GM18526 (cell line): ENCODE measurements around the gene CEMIP.
A peak's percentile ranks its signal among the peaks of the same experiment; 100 is the strongest.

Experiments
- POLR2A ChIP-seq: IDR thresholded peaks from 3 replicates; pipeline ENCODE4 v1.6.1; 2011; ENCODE audit not compliant: insufficient read length; ENCODE audit errors: extremely low read depth

Gene CEMIP

DNA sequence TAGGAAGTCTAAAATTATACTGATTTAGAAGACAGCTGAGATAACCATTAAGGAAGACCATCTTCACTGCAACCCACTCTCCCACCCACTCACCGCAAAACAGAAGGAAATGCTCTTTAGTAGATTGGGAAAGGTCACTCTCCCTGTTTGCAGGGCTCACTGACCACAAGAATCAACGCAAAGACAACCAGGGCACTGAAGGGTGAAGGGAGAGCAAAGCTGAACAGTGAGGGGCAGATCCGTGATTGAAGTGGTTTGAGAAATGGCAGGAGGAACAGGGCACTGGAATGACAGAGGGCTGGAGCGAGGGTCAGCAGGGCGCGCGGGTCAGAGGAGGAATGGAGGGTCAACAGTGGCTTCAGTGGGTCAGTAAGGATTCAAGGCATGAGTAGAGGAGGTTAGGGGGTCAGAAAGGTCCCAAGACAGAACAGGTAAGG, 209.9 kb downstream of the CEMIP start:
- no peak for TF ChIP-seq POLR2A

GRCh38 chr15:80989518-80990478, 210.6 kb downstream of the CEMIP start, which contains the start of gene MESD:
Gene MESD, minus strand, starts transcription at chr15:80989819. Its CDS starts 28 bp downstream, at chr15:80989791.
- peak; percentile 97 for TF ChIP-seq POLR2A

- TF ChIP-seq POLR2A = no peak
Measured at GRCh38 chr15:80990955-80991354, 211.8 kb downstream of the CEMIP start.

DNA sequence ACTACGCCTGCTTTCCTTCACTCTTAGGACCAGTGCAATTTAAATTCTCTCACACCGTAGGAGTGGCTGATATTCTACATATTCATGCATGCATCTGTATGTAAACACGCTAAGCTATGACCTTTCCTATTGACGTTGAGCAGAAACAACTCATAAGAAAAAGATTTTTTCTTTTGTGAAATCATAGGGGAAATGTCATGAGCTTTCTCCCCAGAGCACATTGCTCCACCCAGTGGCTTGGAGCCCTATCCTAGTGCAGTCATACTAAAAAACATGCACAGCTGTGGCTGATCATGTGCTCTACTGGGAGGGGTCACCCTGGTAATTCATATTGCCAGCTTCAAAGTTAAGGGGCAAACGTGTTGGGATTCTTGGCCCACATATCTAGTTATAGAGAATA, 212.3 kb downstream of the CEMIP start:
- TF ChIP-seq POLR2A = no peak

DNA sequence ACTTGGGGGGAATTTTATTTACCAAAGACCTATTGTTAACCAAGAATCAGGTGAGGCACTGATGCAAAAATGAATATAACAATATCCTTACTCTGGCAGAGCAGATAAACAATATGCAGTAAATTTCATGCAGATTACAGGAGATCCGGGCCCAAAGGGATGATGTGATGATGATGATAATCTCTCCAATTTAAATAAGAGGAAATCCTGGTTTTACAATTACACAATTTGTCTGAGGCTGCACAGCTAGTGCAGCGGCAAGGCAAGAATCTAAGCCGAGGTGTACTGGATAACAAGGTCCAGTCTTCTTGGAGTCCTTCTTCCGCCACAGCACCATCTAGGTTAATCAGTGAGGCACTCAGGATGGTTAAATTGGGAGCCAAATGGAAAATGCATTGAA, 212.8 kb downstream of the CEMIP start:
- TF ChIP-seq POLR2A = no peak

DNA sequence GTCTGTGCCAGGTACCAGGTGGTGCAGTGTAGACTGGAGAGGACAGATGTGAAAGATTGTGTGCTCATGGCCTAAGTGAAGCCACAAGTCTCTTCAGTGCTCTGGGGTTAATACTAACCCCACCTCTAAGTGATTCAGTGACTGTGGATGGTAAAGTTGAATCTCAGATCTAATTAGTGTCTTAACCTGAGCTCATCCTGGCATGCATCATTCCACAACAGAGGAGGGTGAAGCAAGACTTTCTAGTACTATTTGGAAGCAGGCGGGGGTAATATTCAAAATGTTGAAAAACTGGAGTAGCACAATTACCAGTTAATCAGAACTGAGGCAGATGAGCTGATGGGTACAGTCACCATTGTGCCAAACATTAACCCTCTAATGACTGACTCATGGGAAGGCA, 213.3 kb downstream of the CEMIP start:
- no peak for TF ChIP-seq POLR2A

- no peak for TF ChIP-seq POLR2A
Measured at GRCh38 chr15:80996247-80996646, 217.1 kb downstream of the CEMIP start.

- no peak for TF ChIP-seq POLR2A
Measured at GRCh38 chr15:80997692-80998091, 218.5 kb downstream of the CEMIP start.

- no peak for TF ChIP-seq POLR2A
Measured at GRCh38 chr15:80998251-80998650, 219.1 kb downstream of the CEMIP start.

DNA sequence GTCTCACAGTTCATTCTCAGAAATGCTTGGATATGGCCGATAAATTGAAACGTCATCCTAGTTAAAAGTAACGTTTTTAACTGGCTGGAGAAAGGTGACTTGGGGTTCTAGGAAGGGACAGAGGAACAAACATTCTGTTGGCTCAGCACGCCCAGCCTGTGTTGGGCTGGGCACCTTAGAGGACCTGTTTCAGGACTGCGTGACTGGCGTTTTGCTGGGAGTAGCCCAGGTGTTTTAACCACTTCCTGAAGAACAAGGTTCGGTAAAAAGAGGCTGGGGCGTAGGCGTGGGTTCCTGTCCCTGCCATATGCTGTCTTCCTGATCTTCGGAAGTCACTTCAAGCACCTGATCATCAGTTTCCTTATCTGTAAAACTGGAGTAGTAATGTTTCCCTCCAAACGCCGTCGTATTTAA, 220.5 kb downstream of the CEMIP start:
- peak; percentile 32 for TF ChIP-seq POLR2A

GRCh38 chr15:81000144-81000623, 221.0 kb downstream of the CEMIP start:
- no peak for TF ChIP-seq POLR2A

- TF ChIP-seq POLR2A = peak; percentile 81
Measured at GRCh38 chr15:81000624-81001151, 221.5 kb downstream of the CEMIP start, which contains the start of gene TLNRD1. Gene TLNRD1, plus strand, starts transcription at chr15:81000923. Its CDS starts 1,349 bp downstream, at chr15:81002272.
